GM13977 (cell line): ENCODE measurements around the gene YTHDF1.
"Not testable (repeated sequence)": the region's sequence is repeated elsewhere in the genome, so short reads cannot be mapped to it uniquely, and the experiment has no call there.

Experiments used
- DNase-seq: peaks from one replicate; pipeline ENCODE4 v3.0.0; 2012; ENCODE audit warnings: low spot score
- CTCF ChIP-seq: IDR thresholded peaks from 2 replicates; pipeline ENCODE4 v1.5.1; 2012; ENCODE audit warnings: mild to moderate bottlenecking, control low read depth; ENCODE audit not compliant: insufficient read depth; ENCODE audit errors: extremely low read depth, missing control alignments
- in situ Hi-C: fragments of 300-500 bp; cut with MboI; formaldehyde crosslinking; loops from one replicate; pipeline ENCODE4 v1.12.0; 2022; ENCODE audit warnings: low sequenced_read_pairs, low pct_unique_long_range_greater_than_20kb, mixed read lengths, inconsistent platforms; ENCODE audit not compliant: unreplicated experiment

YTHDF1 gene

GRCh38 chr20:63254606-63255384 is 38.9 kb upstream of the YTHDF1 start:
- no peak for DNase-seq
- peak; percentile 36 for TF ChIP-seq CTCF
- in situ Hi-C loops: no loop called here

GRCh38 chr20:63254232-63254605 is 38.3 kb upstream of the YTHDF1 start, which contains the start of gene NKAIN4:
NKAIN4 (minus strand) TSS chr20:63254463; CDS start chr20:63254450, 13 bp downstream.
- in situ Hi-C loops: no loop called here
- DNase-seq: no peak
- TF ChIP-seq CTCF: no peak

DNA sequence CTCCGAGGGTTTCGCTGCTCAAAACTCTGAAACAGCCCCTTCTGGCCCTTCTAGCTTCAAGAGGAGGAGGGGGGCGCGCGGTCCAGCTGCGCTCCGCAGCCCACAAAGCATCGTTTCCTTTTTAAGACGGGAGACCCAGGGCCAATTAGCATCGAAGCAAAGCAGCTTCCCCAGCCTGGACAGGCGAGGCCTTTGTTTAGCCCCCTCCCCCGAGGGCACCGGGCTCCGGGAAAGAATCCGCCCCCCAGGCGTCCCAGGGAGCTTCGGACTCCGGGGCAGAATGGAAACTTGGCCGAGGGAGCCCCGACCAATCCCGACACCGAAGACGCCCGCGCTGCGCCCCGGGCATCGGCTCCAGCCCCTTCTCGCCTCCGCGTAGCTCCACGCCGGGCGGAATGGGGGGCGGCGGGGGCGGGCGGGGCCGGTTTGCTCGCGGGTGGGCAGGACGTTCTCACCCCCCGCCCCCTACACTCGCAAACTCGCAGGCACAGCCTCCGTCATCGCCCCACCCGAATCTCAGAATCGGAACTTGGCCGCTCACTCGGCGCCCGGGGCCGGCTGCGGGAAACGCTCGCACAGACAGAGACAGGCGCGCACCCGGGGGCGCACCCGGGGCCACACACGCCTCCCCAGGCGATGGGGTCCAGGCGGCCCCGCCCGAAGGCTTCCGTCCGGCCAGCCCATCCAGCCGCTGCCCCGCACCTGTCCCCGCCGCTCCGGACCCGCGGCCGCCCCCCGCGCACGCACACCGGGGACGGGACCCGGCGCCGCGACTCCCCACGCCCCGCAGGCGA is 37.7 kb upstream of the YTHDF1 start:
- peak; percentile 61 for DNase-seq
- TF ChIP-seq CTCF: no peak
- in situ Hi-C loops: no loop called here

GRCh38 chr20:63253065-63253437 is 37.1 kb upstream of the YTHDF1 start:
- TF ChIP-seq CTCF: no peak
- in situ Hi-C loops: no loop called here
- no peak for DNase-seq

GRCh38 chr20:63252284-63252711 is 36.4 kb upstream of the YTHDF1 start:
- no peak for TF ChIP-seq CTCF
- no peak for DNase-seq
- in situ Hi-C loops: no loop called here

GRCh38 chr20:63251350-63251749 is 35.4 kb upstream of the YTHDF1 start:
- TF ChIP-seq CTCF: peak; percentile 47
- DNase-seq, in situ Hi-C loops: not testable (repeated sequence)
